HCT116 (cell line): ENCODE measurements around the gene GLTP.

Experiments
- CEBPB ChIP-seq: IDR thresholded peaks from 2 replicates; pipeline ENCODE4 v1.6.1; 2012; ENCODE audit warnings: low read depth
- POLR2A ChIP-seq: IDR thresholded peaks from 2 replicates; pipeline ENCODE4 v1.7.0; 2011; ENCODE audit warnings: borderline replicate concordance; ENCODE audit not compliant: insufficient read depth, insufficient read length; ENCODE audit errors: extremely low read depth
- SRF ChIP-seq: IDR thresholded peaks from 2 replicates; pipeline ENCODE4 v1.6.1; 2012; ENCODE audit warnings: low read depth
- YY1 ChIP-seq: IDR thresholded peaks from 2 replicates; pipeline ENCODE4 v1.6.1; 2011; ENCODE audit warnings: low read length, low read depth, moderate library complexity, mild to moderate bottlenecking; ENCODE audit not compliant: insufficient replicate concordance; ENCODE audit errors: extremely low read depth
- TF ChIP-seq, protein P1 (sequence below): IDR thresholded peaks from 2 replicates; pipeline ENCODE4 v1.6.1; 2012; ENCODE audit warnings: low read depth
- TF ChIP-seq, protein P2 (sequence below), 3 experiments: fragments of 200-600 bp in 1 of 3; sonication (generic) in 1 of 3; IDR thresholded peaks in 2 of 3; conservative IDR thresholded peaks in 1 of 3; 2 replicates each; pipeline ENCODE4 v1.5.1; 2012 to 2017; ENCODE audit warnings: low read depth in 2 of 3, low read length in 2 of 3, antibody characterized with exemption in 1 of 3, borderline replicate concordance in 1 of 3, control low read depth in 1 of 3, mild to moderate bottlenecking in 1 of 3, mixed read lengths in 1 of 3, mixed run types in 1 of 3, moderate library complexity in 1 of 3; ENCODE audit not compliant: insufficient read depth in 1 of 3

DNA sequence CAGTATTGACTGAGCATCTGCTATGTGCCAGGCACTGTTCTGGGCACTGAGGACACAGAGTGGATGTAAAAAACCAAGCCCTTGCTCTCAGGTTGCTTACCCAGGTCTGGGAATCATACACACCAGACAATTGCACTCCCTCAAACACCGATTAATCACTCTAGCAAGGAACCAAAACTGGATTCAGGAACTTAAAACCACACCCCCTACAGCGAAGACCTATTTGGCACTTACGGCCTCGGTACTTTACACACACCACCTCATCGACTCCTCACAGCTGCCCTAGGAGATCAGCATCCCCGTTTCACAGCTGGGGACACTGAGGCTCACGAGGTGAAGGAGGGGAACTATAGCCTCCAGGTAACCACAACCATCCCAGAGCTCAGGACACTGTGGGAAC lies 1.6 kb downstream of the GLTP start:
- TF ChIP-seq, protein P1, sequence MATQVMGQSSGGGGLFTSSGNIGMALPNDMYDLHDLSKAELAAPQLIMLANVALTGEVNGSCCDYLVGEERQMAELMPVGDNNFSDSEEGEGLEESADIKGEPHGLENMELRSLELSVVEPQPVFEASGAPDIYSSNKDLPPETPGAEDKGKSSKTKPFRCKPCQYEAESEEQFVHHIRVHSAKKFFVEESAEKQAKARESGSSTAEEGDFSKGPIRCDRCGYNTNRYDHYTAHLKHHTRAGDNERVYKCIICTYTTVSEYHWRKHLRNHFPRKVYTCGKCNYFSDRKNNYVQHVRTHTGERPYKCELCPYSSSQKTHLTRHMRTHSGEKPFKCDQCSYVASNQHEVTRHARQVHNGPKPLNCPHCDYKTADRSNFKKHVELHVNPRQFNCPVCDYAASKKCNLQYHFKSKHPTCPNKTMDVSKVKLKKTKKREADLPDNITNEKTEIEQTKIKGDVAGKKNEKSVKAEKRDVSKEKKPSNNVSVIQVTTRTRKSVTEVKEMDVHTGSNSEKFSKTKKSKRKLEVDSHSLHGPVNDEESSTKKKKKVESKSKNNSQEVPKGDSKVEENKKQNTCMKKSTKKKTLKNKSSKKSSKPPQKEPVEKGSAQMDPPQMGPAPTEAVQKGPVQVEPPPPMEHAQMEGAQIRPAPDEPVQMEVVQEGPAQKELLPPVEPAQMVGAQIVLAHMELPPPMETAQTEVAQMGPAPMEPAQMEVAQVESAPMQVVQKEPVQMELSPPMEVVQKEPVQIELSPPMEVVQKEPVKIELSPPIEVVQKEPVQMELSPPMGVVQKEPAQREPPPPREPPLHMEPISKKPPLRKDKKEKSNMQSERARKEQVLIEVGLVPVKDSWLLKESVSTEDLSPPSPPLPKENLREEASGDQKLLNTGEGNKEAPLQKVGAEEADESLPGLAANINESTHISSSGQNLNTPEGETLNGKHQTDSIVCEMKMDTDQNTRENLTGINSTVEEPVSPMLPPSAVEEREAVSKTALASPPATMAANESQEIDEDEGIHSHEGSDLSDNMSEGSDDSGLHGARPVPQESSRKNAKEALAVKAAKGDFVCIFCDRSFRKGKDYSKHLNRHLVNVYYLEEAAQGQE, result no peak
- TF ChIP-seq, protein P2, sequence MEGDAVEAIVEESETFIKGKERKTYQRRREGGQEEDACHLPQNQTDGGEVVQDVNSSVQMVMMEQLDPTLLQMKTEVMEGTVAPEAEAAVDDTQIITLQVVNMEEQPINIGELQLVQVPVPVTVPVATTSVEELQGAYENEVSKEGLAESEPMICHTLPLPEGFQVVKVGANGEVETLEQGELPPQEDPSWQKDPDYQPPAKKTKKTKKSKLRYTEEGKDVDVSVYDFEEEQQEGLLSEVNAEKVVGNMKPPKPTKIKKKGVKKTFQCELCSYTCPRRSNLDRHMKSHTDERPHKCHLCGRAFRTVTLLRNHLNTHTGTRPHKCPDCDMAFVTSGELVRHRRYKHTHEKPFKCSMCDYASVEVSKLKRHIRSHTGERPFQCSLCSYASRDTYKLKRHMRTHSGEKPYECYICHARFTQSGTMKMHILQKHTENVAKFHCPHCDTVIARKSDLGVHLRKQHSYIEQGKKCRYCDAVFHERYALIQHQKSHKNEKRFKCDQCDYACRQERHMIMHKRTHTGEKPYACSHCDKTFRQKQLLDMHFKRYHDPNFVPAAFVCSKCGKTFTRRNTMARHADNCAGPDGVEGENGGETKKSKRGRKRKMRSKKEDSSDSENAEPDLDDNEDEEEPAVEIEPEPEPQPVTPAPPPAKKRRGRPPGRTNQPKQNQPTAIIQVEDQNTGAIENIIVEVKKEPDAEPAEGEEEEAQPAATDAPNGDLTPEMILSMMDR (IDR thresholded peaks at IDR 0.05 in 2 of 3, conservative IDR thresholded peaks at IDR 0.05 in 1 of 3; ENCODE audit: borderline replicate concordance in 1 of 3, insufficient read depth in 1 of 3, low read depth in 2 of 3, low read length in 2 of 3), result no peak
- no peak for TF ChIP-seq SRF
- no peak for TF ChIP-seq POLR2A
- TF ChIP-seq CEBPB, result no peak
- TF ChIP-seq YY1, result no peak
